Choroid plexus epithelial cell (primary cell): ENCODE measurements around the gene CRYZ.

Source experiments
- DNase-seq: peaks from one replicate; pipeline ENCODE4 v3.0.0-alpha.2; 2010; ENCODE audit warnings: low read depth
- H3K4me3 ChIP-seq: 2 replicates; pipeline ENCODE4 v1.5.1; 2011; ENCODE audit warnings: low read depth, mild to moderate bottlenecking, control low read depth, low read length, moderate library complexity
- CTCF ChIP-seq: conservative IDR thresholded peaks from 2 replicates; pipeline ENCODE4 v1.5.1; 2011; ENCODE audit warnings: low read depth, mild to moderate bottlenecking, control low read depth, inconsistent platforms, low read length, moderate library complexity

Gene CRYZ

DNA sequence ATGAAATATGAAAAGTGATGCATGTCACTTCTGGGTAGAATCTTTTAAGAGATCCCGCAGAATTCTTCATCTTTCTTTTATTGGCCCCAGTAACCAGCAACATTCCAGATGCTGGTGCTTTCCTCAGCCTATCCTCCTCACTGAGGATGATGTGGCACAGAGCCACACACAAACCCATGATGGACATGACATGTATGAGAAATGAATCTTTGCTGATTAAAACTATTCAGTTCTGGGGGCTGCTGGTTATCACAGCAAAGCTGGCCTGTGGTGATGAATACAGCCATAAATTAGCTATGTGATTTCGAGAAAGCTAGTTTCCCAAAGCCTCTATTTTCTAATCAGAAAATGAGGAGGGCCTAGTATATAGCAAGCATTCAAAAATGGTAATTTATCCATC, 51.0 kb downstream of the CRYZ start:
- no peak for DNase-seq
- no peak for TF ChIP-seq CTCF
- H3K4me3 ChIP-seq, result no peak overlapping the region

GRCh38 chr1:74681449-74681848, 51.4 kb downstream of the CRYZ start:
- no peak for TF ChIP-seq CTCF
- H3K4me3 ChIP-seq, result no peak overlapping the region
- DNase-seq, result no peak

GRCh38 chr1:74681001-74681400, 51.8 kb downstream of the CRYZ start:
- no peak overlapping the region for H3K4me3 ChIP-seq
- DNase-seq, result no peak
- TF ChIP-seq CTCF, result no peak

DNA sequence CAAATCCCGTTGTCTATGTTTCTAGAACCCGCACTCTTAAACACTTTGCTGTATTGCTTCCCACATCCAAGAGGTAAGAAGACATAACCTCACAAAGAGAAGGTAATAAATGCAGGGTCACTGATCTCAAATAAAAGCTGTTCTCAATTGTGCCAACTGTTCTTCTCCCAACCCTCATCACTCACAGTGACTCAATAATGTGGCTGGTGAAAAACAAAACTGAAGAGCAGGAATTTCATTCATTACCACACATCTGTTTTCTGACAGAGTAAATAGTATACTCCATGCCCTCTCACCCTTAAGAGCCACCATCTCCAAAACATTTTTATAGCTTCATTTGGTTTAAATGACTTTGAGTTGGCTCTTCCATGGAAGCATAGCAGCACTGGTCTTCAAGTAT, 53.0 kb downstream of the CRYZ start:
- TF ChIP-seq CTCF, result no peak
- no peak overlapping the region for H3K4me3 ChIP-seq
- DNase-seq, result no peak

DNA sequence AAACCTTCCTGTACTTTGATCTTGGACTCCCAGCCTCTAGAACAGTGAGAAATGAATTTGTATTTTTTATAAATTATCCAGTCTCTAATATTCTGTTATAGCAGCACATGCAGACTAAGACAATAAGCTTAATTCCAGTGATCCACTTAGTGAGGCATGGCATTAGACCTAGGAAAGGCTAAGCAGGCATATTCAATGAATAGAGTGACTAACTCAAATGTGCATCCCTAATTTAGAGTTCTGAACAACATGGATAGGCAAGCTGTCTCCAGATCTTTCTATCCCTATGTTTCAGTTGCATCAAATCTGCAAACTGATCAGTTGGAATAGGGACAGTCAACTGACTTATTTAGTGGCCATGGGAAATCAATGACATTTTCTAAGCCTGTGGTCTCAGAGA, 54.9 kb downstream of the CRYZ start:
- H3K4me3 ChIP-seq, result no peak overlapping the region
- no peak for DNase-seq
- no peak for TF ChIP-seq CTCF

DNA sequence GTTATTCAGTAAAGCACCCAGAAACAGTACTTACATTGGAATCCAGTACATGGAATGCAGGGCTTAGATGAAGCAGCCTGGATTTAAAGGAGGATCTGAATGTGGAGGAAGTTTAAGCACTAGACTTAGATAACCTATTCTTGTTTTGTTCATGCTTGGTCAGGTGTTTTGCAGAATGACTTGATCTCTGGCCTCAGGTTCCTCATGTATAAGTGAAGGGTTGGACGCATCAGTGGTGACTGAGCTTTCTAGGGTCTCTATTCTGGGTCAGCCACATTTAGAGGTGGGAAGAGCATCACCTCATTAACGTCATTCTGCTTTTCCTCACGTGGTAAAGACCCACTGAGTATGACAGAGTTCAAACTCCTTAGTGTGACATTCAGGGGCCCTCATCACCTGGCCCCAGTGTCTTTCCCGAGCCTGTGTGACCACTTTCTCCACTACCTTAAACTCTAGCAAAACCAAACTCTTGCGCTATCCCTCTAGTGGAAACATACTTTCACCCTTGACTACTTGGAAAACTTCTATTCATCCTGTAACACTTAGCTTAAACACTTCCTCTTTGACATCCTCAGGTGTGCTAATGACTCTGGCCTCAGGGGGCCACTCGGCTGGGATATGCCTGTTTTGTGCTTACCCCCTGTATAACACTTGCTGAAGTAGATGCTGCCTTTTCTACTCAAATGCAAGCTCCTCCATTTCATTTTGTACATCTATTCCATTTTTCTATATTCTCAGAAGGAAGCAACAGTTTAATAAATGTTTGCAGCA, 58.4 kb downstream of the CRYZ start:
- TF ChIP-seq CTCF, result no peak
- DNase-seq, result no peak
- H3K4me3 ChIP-seq, result no peak overlapping the region
